Thoracic aorta (tissue), 2 donors: ENCODE data around the gene DNAJB12. TPM values are rescaled to one million over a fixed set of nuclear protein-coding genes. Genes with fewer than 3 reads are reported as not detected.

ENCODE experiments used
- ATAC-seq: fragments of 150-250 bp; one replicate; pipeline ENCODE4 v1.8.0; 2017; ENCODE audit warnings: low read depth; ENCODE audit not compliant: insufficient number of reproducible peaks, low FRiP score
- DNase-seq: peaks from one replicate; pipeline ENCODE4 v3.0.0-alpha.2; 2020; ENCODE audit warnings: low spot score
- H3K27ac ChIP-seq, 2 donors: fragments of 200-600 bp; sonication (generic); 1 replicate in 1 of 2; 2 replicates in 1 of 2; pipeline ENCODE4 v1.5.1; 2016; ENCODE audit warnings: mild to moderate bottlenecking in 2 of 2, moderate library complexity in 2 of 2
- H3K27me3 ChIP-seq: fragments of 200-600 bp; sonication (generic); replicated peaks from 2 replicates; pipeline ENCODE4 v1.6.0; 2016; ENCODE audit warnings: mild to moderate bottlenecking; ENCODE audit not compliant: insufficient read depth
- H3K36me3 ChIP-seq: fragments of 200-600 bp; sonication (generic); one replicate; pipeline ENCODE4 v1.5.1; 2016
- H3K4me1 ChIP-seq, 2 donors: fragments of 200-600 bp; sonication (generic); 1 replicate in 1 of 2; 2 replicates in 1 of 2; pipeline versions ENCODE4 v1.5.1 to v1.6.0; 2016; ENCODE audit warnings: low read depth in 2 of 2, mild to moderate bottlenecking in 1 of 2; ENCODE audit not compliant: control insufficient read depth in 1 of 2
- H3K4me3 ChIP-seq: fragments of 200-600 bp; sonication (generic); 2 replicates; pipeline ENCODE4 v1.5.1; 2016; ENCODE audit warnings: mild to moderate bottlenecking
- H3K9me3 ChIP-seq: fragments of 200-600 bp; sonication (generic); 2 replicates; pipeline ENCODE4 v1.5.1; 2016
- total RNA-seq, 2 donors: library from RNA; depleted of rRNA; stranded (reverse); fragments of >200 nt; gene quantifications; one replicate each; pipeline versions ENCODE4 v1.1.0 to v1.2.3, GENCODE V29; 2016
- TF ChIP-seq, protein P1 (sequence below): fragments of 200-600 bp; sonication (generic); IDR thresholded peaks from one replicate; pipeline ENCODE4 v1.5.1; 2019; ENCODE audit warnings: antibody characterized with exemption

DNAJB12 gene
- total RNA-seq, 2 donors from 2014 or later, result 33.3 to 39.5 TPM

DNA sequence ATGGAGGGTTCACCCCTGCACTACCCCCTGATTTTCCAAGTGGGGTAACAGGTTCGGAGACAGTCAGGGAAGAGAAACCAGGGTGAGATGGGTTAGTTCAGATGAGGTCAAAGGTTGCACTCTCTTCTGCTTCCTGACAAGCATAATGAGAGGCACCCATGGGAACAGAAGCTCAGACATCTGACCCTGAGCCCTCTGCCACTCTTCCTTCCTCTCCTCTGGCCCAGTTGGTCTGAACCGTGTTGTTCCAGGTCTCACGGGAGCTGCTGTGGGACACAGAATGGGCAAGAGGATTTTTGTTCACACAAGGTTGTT, 38.4 kb downstream of the DNAJB12 start:
- Histone ChIP-seq H3K36me3 (no peaks in the 10 kb centered on the region), H3K4me3 (no peak overlapping the region), H3K27ac (peak overlapping the region; percentile 43 to 58), H3K27me3 (no peaks in the 10 kb centered on the region), H3K9me3 (no peaks in the 10 kb centered on the region), H3K4me1 (peaks cover 39 to 55% of the 10 kb centered on the region in 2 donors)
- TF ChIP-seq, protein P1, sequence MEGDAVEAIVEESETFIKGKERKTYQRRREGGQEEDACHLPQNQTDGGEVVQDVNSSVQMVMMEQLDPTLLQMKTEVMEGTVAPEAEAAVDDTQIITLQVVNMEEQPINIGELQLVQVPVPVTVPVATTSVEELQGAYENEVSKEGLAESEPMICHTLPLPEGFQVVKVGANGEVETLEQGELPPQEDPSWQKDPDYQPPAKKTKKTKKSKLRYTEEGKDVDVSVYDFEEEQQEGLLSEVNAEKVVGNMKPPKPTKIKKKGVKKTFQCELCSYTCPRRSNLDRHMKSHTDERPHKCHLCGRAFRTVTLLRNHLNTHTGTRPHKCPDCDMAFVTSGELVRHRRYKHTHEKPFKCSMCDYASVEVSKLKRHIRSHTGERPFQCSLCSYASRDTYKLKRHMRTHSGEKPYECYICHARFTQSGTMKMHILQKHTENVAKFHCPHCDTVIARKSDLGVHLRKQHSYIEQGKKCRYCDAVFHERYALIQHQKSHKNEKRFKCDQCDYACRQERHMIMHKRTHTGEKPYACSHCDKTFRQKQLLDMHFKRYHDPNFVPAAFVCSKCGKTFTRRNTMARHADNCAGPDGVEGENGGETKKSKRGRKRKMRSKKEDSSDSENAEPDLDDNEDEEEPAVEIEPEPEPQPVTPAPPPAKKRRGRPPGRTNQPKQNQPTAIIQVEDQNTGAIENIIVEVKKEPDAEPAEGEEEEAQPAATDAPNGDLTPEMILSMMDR, result no peak
- ATAC-seq, result no peak
- DNase-seq, result no peak

DNA sequence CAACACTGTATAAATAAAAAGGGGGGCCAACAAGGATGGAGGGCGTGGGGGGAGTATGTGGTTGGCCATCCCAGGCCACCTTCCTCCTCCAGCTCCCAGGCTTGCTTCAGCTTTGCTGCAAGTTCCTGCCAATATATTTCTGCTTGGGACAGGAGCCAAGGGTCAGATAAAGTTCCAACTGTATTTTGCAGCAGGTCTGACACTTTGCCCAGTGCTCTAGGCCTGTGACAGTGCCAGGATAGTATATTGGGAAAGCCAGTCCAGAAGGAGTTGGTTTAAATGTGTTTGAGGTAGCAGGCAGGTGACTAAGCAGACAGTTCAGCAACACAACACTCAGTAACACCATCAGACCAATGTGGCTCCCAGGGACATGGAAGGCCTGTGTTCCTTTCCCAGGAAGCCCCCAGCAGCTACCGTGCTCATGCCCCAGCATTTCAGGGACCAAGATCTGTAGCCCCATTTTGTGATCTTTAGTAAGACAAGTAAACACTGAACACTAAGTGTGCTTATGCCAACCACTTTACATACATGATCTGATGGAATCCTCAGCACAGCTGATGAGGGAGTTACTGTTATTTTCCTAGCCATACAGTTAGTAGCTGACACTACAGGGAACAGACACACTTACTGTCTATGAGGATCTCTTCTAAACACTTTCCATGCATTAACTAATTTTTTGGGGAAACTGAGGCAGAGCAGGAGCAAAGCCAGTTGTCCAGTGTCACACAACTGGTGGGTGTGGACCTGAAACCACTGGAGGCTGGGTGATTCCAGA, 38.9 kb downstream of the DNAJB12 start:
- DNase-seq, result peak; percentile 50
- no peaks in the 10 kb centered on the region for H3K36me3 ChIP-seq
- TF ChIP-seq, protein P1, result no peak
- H3K9me3 ChIP-seq, result no peaks in the 10 kb centered on the region
- peak overlapping the region; percentile 43 to 58 for H3K27ac ChIP-seq
- ATAC-seq, result peak; percentile 43
- no peak overlapping the region for H3K4me3 ChIP-seq
- H3K27me3 ChIP-seq, result no peaks in the 10 kb centered on the region
- peaks cover 35 to 51% of the 10 kb centered on the region in 2 donors for H3K4me1 ChIP-seq

DNA sequence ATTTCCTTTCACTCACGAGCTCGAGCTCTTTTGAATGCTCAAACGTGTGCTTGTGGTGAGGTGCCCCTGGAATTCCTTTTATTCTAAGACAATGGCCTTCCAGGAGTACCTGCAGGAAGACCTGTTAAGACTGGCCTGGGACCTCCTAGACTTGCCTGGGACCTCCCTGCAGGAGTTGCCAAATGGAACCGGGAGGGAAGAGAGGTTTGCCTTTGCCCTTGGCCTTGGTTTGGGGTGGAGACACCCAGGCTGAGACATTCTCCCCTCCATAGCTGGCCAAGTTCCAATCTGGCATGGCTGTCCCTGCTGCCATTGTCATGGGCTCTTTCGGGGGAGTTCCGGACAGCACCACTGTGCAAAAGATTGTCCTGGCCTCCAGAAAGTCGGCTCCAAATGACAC, 39.7 kb downstream of the DNAJB12 start:
- Histone ChIP-seq H3K27me3 (no peaks in the 10 kb centered on the region), H3K36me3 (no peaks in the 10 kb centered on the region), H3K4me3 (no peak overlapping the region), H3K27ac (peak overlapping the region; percentile 43 to 58), H3K4me1 (peaks cover 34 to 51% of the 10 kb centered on the region in 2 donors), H3K9me3 (no peaks in the 10 kb centered on the region)
- TF ChIP-seq, protein P1, result no peak
- DNase-seq (no peak), ATAC-seq (no peak)

DNA sequence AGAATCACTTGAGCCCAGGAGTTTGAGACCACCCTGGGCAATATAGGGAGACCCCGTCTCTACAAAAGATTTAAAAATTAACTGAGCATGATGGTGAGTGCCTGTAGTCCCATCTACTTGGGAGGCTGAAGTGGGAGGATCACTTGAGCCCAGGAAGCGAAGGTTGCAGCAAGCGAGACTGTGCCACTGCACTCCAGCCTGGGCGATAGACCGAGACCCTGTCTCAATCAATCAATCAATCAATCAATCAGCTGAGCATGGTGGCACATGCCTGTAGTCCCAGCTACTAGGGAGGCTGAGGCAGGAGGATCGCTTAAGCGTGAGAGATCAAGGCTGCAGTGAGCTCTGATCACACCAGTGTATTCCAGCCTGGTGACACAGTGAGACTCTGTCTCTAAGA, 40.5 kb downstream of the DNAJB12 start:
- Histone ChIP-seq H3K27ac (no peak overlapping the region), H3K4me3 (no peak overlapping the region), H3K4me1 (peaks cover 31 to 53% of the 10 kb centered on the region in 2 donors), H3K36me3 (no peaks in the 10 kb centered on the region), H3K27me3 (no peaks in the 10 kb centered on the region), H3K9me3 (no peaks in the 10 kb centered on the region)
- no peak for DNase-seq
- TF ChIP-seq, protein P1, result no peak
- ATAC-seq, result no peak

DNA sequence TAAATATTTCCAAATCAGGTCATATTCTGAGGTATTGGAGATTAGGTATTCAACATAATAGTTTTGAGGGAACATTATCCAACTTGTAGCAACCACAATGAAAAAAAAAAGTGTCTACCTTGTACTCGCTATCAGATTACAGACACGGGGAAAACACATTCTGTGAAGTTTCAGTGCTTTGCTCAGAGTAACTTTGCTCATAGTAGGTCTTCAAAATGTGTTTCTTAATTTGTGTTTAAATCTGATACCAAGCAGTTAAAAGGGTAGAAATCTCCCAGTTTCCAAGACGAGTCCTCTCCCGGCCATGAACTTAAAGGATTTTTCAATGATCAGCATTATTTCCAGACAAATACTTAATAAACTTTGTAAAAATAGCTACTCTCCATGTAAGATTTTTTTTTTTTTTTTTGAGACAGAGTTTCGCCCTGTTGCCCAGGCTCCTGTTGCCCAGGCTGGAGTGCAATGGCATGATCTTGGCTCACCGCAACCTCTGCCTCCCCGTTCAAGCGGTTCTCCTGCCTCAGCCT, 41.8 kb downstream of the DNAJB12 start:
- no peaks in the 10 kb centered on the region for H3K27me3 ChIP-seq
- no peaks in the 10 kb centered on the region for H3K9me3 ChIP-seq
- DNase-seq, result no peak
- H3K4me3 ChIP-seq, result no peak overlapping the region
- H3K36me3 ChIP-seq, result no peaks in the 10 kb centered on the region
- H3K4me1 ChIP-seq, result peaks cover 25 to 58% of the 10 kb centered on the region in 2 donors
- no peak for ATAC-seq
- H3K27ac ChIP-seq, result no peak overlapping the region
- TF ChIP-seq, protein P1, result no peak
